ENCODE data around the gene ACOXL.

Gene ACOXL

DNA sequence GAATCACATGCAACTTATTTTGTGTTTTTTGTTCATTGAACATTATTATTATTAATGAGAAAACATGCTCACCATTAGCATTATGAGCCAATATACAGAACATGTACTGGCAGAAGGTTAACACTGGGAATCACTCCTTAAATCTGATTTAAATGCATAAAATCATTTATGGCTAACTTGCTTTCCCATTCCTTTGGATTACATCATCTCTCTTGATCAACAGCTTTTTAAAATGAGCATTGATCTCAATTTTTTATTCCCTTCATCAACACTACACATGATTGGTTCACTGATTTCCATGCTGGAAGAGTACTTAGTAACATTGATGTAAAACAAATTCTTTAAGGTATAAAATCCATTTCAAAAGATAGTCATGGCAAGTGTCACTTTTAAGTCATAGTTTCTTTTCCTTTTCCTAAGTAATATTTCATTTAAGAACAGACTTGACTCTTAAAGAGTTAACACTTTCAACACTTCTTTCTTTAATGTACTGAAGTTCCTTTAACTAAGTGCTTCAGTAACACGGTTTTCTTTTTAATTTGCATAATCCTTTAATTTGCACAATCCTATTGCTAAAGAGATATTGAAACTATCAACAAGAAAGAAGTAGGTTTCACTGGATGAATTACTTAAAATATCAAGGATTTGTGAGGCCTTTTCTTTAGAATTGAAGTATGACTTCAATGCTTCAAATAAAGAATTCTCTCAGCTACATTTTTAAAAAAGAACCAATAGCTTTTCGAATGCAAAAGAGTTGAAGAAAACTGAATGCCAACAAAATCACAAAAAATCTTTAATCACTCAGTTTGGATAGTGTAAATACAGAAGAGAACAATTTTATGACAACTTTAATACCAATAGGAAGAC, 29.6 kb upstream of the ACOXL start:
- H3K27ac ChIP-seq: no peak overlapping the region

GRCh38 chr2:110707386-110707965, 24.9 kb upstream of the ACOXL start:
- H3K27ac ChIP-seq: no peak overlapping the region
- TF ChIP-seq CTCF (conservative IDR thresholded peaks at IDR 0.05): no peak

More for the DNA sequence above, 29.6 kb upstream of the ACOXL start:
- no peak for TF ChIP-seq CTCF (conservative IDR thresholded peaks at IDR 0.05)

- no peak for TF ChIP-seq CTCF (conservative IDR thresholded peaks at IDR 0.05)
- no peak overlapping the region for H3K27ac ChIP-seq
These were observed 23.9 kb upstream of the ACOXL start for GRCh38 chr2:110708455-110708854.

DNA sequence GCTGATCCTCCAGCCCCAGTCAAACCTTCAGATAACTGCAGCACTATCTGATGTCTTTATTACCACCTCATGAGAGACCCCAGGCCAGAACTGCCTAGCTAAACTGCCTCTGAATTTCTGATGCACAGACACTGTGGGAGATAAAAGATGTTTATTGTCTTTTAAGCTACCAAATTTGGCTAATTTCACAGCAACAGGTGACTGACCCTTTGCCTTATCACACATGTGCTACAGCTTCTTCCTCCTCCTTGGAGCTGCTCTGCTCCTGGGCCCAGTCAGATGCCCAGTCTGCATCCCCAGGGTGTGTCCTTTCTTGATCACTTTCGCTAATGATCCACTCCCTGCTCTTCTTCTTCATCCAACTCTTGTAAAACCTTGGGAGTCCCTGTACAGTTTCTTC, 19.6 kb upstream of the ACOXL start:
- TF ChIP-seq CTCF (conservative IDR thresholded peaks at IDR 0.05): no peak
- no peak overlapping the region for H3K27ac ChIP-seq

DNA sequence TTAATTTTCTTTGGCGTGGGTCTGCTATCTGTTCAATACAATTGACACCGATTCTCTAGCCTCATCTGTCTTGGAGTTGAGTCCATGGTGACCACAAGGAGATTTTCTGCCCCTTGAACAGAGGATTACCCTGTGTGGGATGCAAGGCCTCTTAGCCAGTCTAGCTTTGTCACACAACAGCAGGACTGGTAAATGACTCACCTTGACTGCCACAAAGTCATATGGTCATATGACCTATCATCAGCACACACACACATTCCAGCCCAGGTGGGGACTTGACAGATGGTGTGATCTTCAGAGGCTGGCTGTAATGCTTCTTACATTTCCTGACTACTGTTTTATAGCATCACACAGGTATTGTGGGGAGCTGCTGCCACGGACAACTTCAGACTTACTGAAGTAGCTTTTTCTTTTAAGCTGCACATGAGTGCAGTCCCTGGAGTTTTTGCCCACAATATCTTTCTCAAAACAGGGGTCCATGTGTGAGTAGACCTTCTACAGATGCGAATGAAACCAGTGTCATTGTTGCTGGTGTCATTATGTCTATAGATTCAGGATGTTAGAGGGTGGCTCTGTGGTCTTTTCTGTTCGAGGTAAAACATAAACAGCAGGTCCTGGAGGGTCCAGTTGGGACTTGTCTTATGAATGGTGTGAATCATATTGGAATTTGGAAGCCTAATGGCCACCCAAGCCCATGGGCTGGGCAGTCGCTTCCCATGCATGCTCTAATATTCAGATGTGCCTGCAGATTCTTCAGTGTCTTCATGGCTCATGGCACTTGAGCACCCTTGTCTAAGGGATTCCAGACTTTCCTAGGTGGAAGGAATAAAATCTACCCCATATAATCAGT, 18.6 kb upstream of the ACOXL start:
- H3K27ac ChIP-seq: peak overlapping the region; percentile 14; the same call in 1 of the 2 replicates
- TF ChIP-seq CTCF (conservative IDR thresholded peaks at IDR 0.05): no peak

GRCh38 chr2:110714452-110715224, 17.7 kb upstream of the ACOXL start:
- TF ChIP-seq CTCF (conservative IDR thresholded peaks at IDR 0.05): no peak
- peak overlapping the region; percentile 14; the same call in 1 of the 2 replicates for H3K27ac ChIP-seq

All from VCaP (cell line).